GM23338 (cell line): ENCODE results near the gene SPAG7.

ENCODE experiments used
- CREB1 ChIP-seq: fragments of 250-450 bp; sonication (Bioruptor Pico); IDR thresholded peaks from 2 replicates; pipeline ENCODE4 v1.5.0; 2020; ENCODE audit warnings: low read depth, mild to moderate bottlenecking, moderate library complexity
- ETS1 ChIP-seq: IDR thresholded peaks from 2 replicates; pipeline ENCODE4 v1.6.1; 2016; ENCODE audit warnings: antibody characterized with exemption
- EZH2 ChIP-seq: fragments of 200-600 bp; sonication (generic); IDR thresholded peaks from one replicate; pipeline ENCODE4 v1.8.0; 2017; ENCODE audit warnings: antibody characterized with exemption, mild to moderate bottlenecking, low read depth; ENCODE audit not compliant: unreplicated experiment
- EZH2phosphoT487 ChIP-seq: fragments of 200-600 bp; sonication (generic); IDR thresholded peaks from one replicate; pipeline ENCODE4 v1.8.1; 2018; ENCODE audit warnings: antibody characterized with exemption; ENCODE audit not compliant: unreplicated experiment
- JUNB ChIP-seq: IDR thresholded peaks from one replicate; pipeline ENCODE4 v1.6.1; 2016; ENCODE audit warnings: antibody characterized with exemption; ENCODE audit not compliant: unreplicated experiment
- NANOG ChIP-seq: IDR thresholded peaks from 2 replicates; pipeline ENCODE4 v1.6.1; 2016; ENCODE audit warnings: antibody characterized with exemption, borderline replicate concordance
- POLR2AphosphoS5 ChIP-seq: IDR thresholded peaks from 2 replicates; pipeline ENCODE4 v1.6.1; 2016; ENCODE audit warnings: antibody characterized with exemption, low read depth
- STAT1 ChIP-seq: IDR thresholded peaks from one replicate; pipeline ENCODE4 v1.6.1; 2016; ENCODE audit warnings: antibody characterized with exemption; ENCODE audit not compliant: unreplicated experiment
- ZNF331 ChIP-seq: fragments of 250-450 bp; sonication (Bioruptor Pico); IDR thresholded peaks from 2 replicates; pipeline ENCODE4 v1.5.0; 2020; ENCODE audit warnings: low read depth, mild to moderate bottlenecking, moderate library complexity
- TF ChIP-seq, protein P1 (sequence below), 2 experiments: fragments of 200-600 bp in 1 of 2; sonication (generic) in 1 of 2; conservative IDR thresholded peaks; 2 replicates each; pipeline versions ENCODE4 v1.5.1 to v1.6.1; 2016 to 2017; ENCODE audit warnings: antibody characterized with exemption in 2 of 2, low read depth in 2 of 2, mild to moderate bottlenecking in 2 of 2, moderate library complexity in 1 of 2
- TF ChIP-seq, protein P2 (sequence below): IDR thresholded peaks from one replicate; pipeline ENCODE4 v1.6.1; 2018; ENCODE audit warnings: antibody characterized with exemption; ENCODE audit not compliant: unreplicated experiment

- TF ChIP-seq, protein P1, sequence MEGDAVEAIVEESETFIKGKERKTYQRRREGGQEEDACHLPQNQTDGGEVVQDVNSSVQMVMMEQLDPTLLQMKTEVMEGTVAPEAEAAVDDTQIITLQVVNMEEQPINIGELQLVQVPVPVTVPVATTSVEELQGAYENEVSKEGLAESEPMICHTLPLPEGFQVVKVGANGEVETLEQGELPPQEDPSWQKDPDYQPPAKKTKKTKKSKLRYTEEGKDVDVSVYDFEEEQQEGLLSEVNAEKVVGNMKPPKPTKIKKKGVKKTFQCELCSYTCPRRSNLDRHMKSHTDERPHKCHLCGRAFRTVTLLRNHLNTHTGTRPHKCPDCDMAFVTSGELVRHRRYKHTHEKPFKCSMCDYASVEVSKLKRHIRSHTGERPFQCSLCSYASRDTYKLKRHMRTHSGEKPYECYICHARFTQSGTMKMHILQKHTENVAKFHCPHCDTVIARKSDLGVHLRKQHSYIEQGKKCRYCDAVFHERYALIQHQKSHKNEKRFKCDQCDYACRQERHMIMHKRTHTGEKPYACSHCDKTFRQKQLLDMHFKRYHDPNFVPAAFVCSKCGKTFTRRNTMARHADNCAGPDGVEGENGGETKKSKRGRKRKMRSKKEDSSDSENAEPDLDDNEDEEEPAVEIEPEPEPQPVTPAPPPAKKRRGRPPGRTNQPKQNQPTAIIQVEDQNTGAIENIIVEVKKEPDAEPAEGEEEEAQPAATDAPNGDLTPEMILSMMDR (conservative IDR thresholded peaks at IDR 0.05; ENCODE audit: low read depth in 2 of 2): no peak
- peak; percentile 49 for TF ChIP-seq STAT1
- no peak for TF ChIP-seq NANOG
- no peak for TF ChIP-seq CREB1 (CRISPR knock-in tag)
- TF ChIP-seq JUNB: no peak
- no peak for TF ChIP-seq EZH2
- TF ChIP-seq POLR2AphosphoS5: peak; percentile 82
- TF ChIP-seq, protein P2, sequence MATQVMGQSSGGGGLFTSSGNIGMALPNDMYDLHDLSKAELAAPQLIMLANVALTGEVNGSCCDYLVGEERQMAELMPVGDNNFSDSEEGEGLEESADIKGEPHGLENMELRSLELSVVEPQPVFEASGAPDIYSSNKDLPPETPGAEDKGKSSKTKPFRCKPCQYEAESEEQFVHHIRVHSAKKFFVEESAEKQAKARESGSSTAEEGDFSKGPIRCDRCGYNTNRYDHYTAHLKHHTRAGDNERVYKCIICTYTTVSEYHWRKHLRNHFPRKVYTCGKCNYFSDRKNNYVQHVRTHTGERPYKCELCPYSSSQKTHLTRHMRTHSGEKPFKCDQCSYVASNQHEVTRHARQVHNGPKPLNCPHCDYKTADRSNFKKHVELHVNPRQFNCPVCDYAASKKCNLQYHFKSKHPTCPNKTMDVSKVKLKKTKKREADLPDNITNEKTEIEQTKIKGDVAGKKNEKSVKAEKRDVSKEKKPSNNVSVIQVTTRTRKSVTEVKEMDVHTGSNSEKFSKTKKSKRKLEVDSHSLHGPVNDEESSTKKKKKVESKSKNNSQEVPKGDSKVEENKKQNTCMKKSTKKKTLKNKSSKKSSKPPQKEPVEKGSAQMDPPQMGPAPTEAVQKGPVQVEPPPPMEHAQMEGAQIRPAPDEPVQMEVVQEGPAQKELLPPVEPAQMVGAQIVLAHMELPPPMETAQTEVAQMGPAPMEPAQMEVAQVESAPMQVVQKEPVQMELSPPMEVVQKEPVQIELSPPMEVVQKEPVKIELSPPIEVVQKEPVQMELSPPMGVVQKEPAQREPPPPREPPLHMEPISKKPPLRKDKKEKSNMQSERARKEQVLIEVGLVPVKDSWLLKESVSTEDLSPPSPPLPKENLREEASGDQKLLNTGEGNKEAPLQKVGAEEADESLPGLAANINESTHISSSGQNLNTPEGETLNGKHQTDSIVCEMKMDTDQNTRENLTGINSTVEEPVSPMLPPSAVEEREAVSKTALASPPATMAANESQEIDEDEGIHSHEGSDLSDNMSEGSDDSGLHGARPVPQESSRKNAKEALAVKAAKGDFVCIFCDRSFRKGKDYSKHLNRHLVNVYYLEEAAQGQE: no peak
- no peak for TF ChIP-seq ETS1
- TF ChIP-seq EZH2phosphoT487: no peak
- TF ChIP-seq ZNF331 (CRISPR knock-in tag): no peak
Measured at GRCh38 chr17:4997302-4998026, 29.8 kb upstream of the SPAG7 start, which contains the start of the genes INCA1 and KIF1C.
